Measurements from ENCODE around the gene SEC14L6.

- TF ChIP-seq CTCF (IDR thresholded peaks at IDR 0.05 in 4 of 5, conservative IDR thresholded peaks at IDR 0.05 in 1 of 5): no peak
- no peak for TF ChIP-seq POLR2A (IDR thresholded peaks at IDR 0.05)
Observed at GRCh38 chr22:30472994-30473720, 73.4 kb downstream of the SEC14L6 start.
